Esophagus muscularis mucosa (tissue), 4 donors: ENCODE measurements around the gene CIRBP. TPM values are rescaled to one million over a fixed set of nuclear protein-coding genes. Genes with fewer than 3 reads are reported as not detected.

ENCODE experiments used
- DNase-seq: peaks from one replicate; pipeline ENCODE4 v3.0.0-alpha.2; 2017; ENCODE audit errors: extremely low spot score
- H3K27ac ChIP-seq, 4 donors: fragments of 200-600 bp; sonication (generic); replicated peaks in 1 of 4; 1 replicate in 3 of 4; 2 replicates in 1 of 4; pipeline ENCODE4 v1.5.1; 2016 to 2019; ENCODE audit warnings: mild to moderate bottlenecking in 1 of 4
- H3K27me3 ChIP-seq, 4 donors: fragments of 200-600 bp; sonication (generic); one replicate each; pipeline versions ENCODE4 v1.5.1 to v1.6.0; 2016 to 2019
- H3K36me3 ChIP-seq, 4 donors: fragments of 200-600 bp; sonication (generic); one replicate each; pipeline ENCODE4 v1.5.1; 2016 to 2019
- H3K4me1 ChIP-seq, 4 donors: fragments of 200-600 bp; sonication (generic); one replicate each; pipeline ENCODE4 v1.5.1; 2016 to 2019
- H3K4me3 ChIP-seq, 4 donors: fragments of 200-600 bp; sonication (generic); 1 replicate in 2 of 4; 2 replicates in 2 of 4; pipeline ENCODE4 v1.5.1; 2016 to 2019; ENCODE audit warnings: mild to moderate bottlenecking in 4 of 4, moderate library complexity in 1 of 4
- H3K9me3 ChIP-seq, 4 donors: fragments of 200-600 bp; sonication (generic); 1 replicate in 3 of 4; 2 replicates in 1 of 4; pipeline ENCODE4 v1.5.1; 2016 to 2019
- EP300 ChIP-seq: sonication (generic); formaldehyde crosslinking; IDR thresholded peaks from one replicate; pipeline ENCODE4 v1.6.1; 2017; ENCODE audit warnings: antibody characterized with exemption
- POLR2A ChIP-seq: fragments of 450-650 bp; IDR thresholded peaks from one replicate; pipeline ENCODE4 v1.6.1; 2017; ENCODE audit warnings: antibody characterized with exemption, moderate library complexity, mild to moderate bottlenecking, low read depth
- POLR2AphosphoS5 ChIP-seq, 2 donors: sonication (generic); formaldehyde crosslinking; IDR thresholded peaks; one replicate each; pipeline ENCODE4 v1.6.1; 2017; ENCODE audit warnings: antibody characterized with exemption in 2 of 2
- WGBS: methylation state at CpG from one replicate; pipeline ENCODE4 v1.1.5; 2018; 5-methylcytosine and 5-hydroxymethylcytosine counted together
- intact Hi-C: fragments of 100-400 bp; cut with DNase I; formaldehyde crosslinking; loops from one replicate; pipeline ENCODE4 v1.15.1; 2023
- total RNA-seq, 4 donors: library from RNA; depleted of rRNA; stranded (reverse); fragments of >200 nt; gene quantifications; one replicate each; pipeline versions ENCODE4 v1.1.0 to v1.2.1, GENCODE V29; 2016
- TF ChIP-seq, protein P1 (sequence below), 3 experiments: fragments of 200-600 bp in 2 of 3; fragments of 450-650 bp in 1 of 3; sonication (generic) in 2 of 3; IDR thresholded peaks; one replicate each; pipeline ENCODE4 v1.5.1; 2017 to 2019; ENCODE audit warnings: antibody characterized with exemption in 3 of 3, mild to moderate bottlenecking in 2 of 3, moderate library complexity in 1 of 3

Gene CIRBP
- total RNA-seq, 4 donors from 2014 or later: 236 to 601 (median 429) TPM

DNA sequence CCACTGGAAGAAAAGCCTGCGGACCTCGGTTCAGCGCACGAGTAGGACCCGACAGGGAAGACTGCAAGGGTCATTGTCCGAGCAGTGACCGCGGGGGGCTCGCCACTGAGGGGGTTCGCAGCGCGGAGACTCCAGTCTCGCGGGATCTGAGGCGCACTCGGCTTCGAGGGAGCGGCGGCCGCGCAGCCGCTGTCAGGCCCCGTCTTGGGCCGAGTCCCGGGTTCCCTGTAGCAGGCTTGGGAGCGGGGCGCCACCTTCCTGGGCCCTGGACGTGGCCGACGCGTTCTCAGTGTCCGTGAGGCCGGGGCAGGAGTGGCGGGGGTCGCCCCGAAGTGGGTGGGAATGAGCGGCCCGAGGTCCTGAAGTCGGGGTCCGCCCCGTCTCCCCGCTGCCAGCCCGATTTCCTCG is 5.7 kb downstream of the CIRBP start:
- Histone ChIP-seq H3K27ac (peak overlapping the region; percentile 97 to 100 (median 100)), H3K9me3 (no peaks in the 10 kb centered on the region), H3K4me3 (peak overlapping the region; percentile 53 to 70 (median 70)), H3K27me3 (no peaks in the 10 kb centered on the region), H3K4me1 (peaks cover 60 to 82% (median 71%) of the 10 kb centered on the region in 4 donors), H3K36me3 (peaks cover 34 to 73% (median 69%) of the 10 kb centered on the region in 4 donors)
- TF ChIP-seq POLR2AphosphoS5 (IDR thresholded peaks at IDR 0.05): no peak
- TF ChIP-seq POLR2A: peak; percentile 28
- 44% methylated on average over 20 of the region's 44 CpGs for WGBS
- DNase-seq: no peak
- intact Hi-C loops: no loop called here

DNA sequence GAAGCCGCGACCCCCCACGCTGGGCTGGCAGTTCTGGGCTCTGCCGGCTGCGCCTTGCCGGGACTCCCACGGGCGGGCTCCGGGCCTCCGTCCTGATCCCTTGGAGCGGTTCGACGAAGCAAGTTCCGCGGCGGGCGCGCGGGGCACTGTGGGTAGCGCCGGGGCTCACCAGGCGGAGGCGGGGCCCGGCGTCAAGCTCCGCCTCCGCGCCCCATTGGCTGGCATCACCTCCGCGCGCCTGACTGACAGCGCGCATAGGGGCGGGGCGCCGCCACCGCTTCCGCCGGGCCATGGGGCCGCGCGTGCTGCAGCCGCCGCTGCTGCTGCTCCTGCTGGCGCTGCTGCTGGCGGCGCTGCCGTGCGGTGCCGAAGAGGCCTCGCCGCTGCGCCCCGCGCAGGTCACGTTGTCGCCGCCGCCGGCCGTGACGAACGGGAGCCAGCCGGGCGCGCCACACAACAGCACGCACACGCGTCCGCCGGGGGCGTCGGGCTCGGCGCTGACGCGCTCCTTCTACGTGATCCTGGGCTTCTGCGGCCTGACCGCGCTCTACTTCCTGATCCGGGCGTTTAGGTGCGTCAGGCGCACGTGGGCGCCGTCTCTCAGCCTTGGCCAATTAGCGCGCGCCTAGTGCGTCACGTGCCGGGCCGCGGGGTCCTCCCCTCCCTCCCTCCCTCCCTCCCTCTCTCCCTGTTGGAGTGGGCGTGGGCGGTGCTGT is 6.3 kb downstream of the CIRBP start, which contains the start of gene FAM174C:
Gene FAM174C (plus strand): TSS at position 271 of the 716 bp plus-strand sequence. CDS start 20 bp downstream, at position 291.
- Histone ChIP-seq H3K9me3 (no peaks in the 10 kb centered on the region), H3K27ac (peak within 1 kb of the TSS; percentile 97 to 100 (median 100)), H3K4me1 (peaks cover 58 to 80% (median 67%) of the 10 kb centered on the region in 4 donors), H3K27me3 (no peaks in the 10 kb centered on the region), H3K36me3 (peaks cover 34 to 76% (median 69%) of the 10 kb centered on the region in 4 donors), H3K4me3 (peak within 1 kb of the TSS; percentile 53 to 70 (median 70))
- DNase-seq: peak; percentile 99
- TF ChIP-seq EP300: no peak
- peak; percentile 84 to 86 for TF ChIP-seq POLR2AphosphoS5 (IDR thresholded peaks at IDR 0.05)
- TF ChIP-seq, protein P1, sequence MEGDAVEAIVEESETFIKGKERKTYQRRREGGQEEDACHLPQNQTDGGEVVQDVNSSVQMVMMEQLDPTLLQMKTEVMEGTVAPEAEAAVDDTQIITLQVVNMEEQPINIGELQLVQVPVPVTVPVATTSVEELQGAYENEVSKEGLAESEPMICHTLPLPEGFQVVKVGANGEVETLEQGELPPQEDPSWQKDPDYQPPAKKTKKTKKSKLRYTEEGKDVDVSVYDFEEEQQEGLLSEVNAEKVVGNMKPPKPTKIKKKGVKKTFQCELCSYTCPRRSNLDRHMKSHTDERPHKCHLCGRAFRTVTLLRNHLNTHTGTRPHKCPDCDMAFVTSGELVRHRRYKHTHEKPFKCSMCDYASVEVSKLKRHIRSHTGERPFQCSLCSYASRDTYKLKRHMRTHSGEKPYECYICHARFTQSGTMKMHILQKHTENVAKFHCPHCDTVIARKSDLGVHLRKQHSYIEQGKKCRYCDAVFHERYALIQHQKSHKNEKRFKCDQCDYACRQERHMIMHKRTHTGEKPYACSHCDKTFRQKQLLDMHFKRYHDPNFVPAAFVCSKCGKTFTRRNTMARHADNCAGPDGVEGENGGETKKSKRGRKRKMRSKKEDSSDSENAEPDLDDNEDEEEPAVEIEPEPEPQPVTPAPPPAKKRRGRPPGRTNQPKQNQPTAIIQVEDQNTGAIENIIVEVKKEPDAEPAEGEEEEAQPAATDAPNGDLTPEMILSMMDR (IDR thresholded peaks at IDR 0.05): peak in 1 of 3 experiments; percentile 14
- TF ChIP-seq POLR2A: peak; percentile 37
- intact Hi-C loops: no loop called here
- no CpG with 5 or more reads among the region's 98 CpGs for WGBS

DNA sequence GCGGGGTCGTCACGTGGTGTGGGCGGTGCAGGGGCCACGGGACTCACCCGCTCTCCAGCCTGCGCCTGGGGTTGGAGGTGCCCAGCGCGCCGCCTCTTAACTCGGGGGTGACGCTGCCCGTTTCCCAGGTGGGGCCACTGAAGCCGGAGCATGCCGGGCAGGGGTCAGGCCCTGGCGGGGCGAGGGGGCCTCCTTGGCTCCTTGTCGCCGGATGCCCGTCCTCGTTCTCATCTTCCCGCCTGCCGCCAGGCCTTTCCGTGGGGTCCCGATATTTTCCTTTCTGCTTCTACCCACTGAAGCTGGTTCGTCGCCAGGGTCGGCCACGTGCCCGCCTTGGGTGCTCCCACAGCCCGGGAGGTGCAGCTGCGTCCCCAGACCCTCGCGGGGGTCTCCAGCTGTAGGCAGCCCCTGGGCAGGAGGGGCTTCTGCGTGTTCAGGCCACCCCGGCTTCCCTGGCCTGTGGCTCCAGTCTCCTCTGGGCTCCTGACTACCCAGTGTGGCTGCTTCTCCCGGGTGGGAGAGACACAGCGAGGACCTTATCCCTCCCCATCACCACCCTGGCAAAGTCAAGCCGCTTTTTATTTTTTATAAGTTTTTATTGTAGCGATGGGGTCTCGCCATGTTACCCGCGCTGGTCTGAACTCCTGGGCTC is 7.0 kb downstream of the CIRBP start:
- no peak for DNase-seq
- 23% methylated on average over 22 of the region's 43 CpGs for WGBS
- Histone ChIP-seq H3K27ac (peak overlapping the region; percentile 97 to 100 (median 100)), H3K4me1 (peaks cover 51 to 73% (median 60%) of the 10 kb centered on the region in 4 donors), H3K4me3 (peak overlapping the region; percentile 53 to 70 (median 70)), H3K36me3 (peaks cover 32 to 70% (median 63%) of the 10 kb centered on the region in 4 donors), H3K27me3 (no peaks in the 10 kb centered on the region), H3K9me3 (no peaks in the 10 kb centered on the region)
- intact Hi-C loops: no loop called here
- TF ChIP-seq POLR2AphosphoS5 (IDR thresholded peaks at IDR 0.05): peak; percentile 4 to 63
- no peak for TF ChIP-seq EP300

DNA sequence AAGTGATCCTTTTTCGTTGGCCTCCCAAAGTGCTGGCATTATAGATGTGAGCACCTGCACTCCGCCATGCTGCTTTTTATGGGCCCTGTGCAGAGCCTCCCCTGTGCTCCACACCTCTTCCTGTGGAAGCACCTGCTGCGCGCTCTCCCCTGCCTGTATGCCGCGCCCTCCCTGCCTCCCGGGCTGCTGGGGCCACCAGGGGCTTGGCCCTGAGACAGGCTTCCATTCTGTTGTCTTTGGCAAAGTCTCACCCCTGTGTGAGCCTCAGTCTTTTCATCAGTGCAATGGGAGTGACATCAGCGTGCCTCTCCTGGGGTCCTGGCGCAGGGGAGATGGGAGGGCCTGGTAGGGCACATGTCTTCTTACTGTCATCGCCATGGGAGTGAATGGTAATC is 7.5 kb downstream of the CIRBP start:
- intact Hi-C loops: no loop called here
- TF ChIP-seq EP300 (no peak), POLR2AphosphoS5 (IDR thresholded peaks at IDR 0.05) (no peak), POLR2A (no peak)
- TF ChIP-seq, protein P1 (IDR thresholded peaks at IDR 0.05): no peak
- WGBS: 86% methylated on average over 10 of the region's 10 CpGs
- Histone ChIP-seq H3K4me1 (peaks cover 45 to 68% (median 55%) of the 10 kb centered on the region in 4 donors), H3K9me3 (no peaks in the 10 kb centered on the region), H3K36me3 (peaks cover 27 to 65% (median 58%) of the 10 kb centered on the region in 4 donors), H3K27ac (peak overlapping the region; percentile 97 to 100 (median 100)), H3K4me3 (peak overlapping the region; percentile 53 to 70 (median 70)), H3K27me3 (no peaks in the 10 kb centered on the region)
- no peak for DNase-seq

DNA sequence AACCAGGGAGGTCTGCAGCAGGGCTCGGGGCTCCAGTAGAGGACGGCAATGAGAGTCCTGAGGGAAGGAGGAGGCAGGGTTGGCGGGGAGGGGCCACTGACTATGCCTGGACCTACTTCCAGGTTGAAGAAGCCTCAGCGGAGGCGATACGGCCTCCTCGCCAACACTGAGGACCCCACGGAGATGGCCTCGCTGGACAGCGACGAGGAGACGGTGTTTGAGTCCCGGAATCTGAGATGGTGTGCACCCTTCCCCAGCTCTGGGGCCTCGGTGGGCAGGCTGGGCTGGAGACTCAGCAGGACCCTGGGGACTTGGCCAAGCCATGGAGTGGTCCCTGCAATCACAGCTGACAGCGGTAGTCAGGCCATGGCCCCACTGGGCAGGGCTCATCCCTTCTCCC is 7.9 kb downstream of the CIRBP start:
- intact Hi-C loops: no loop called here
- H3K36me3 ChIP-seq: peaks cover 22 to 61% (median 54%) of the 10 kb centered on the region in 4 donors

More for the DNA sequence above, 7.9 kb downstream of the CIRBP start:
- H3K27me3 ChIP-seq: no peaks in the 10 kb centered on the region
- H3K9me3 ChIP-seq: no peaks in the 10 kb centered on the region
- 88% methylated on average over 13 of the region's 15 CpGs for WGBS
- DNase-seq: no peak
- H3K4me1 ChIP-seq: peaks cover 41 to 63% (median 51%) of the 10 kb centered on the region in 4 donors
- H3K4me3 ChIP-seq: no peak overlapping the region
- TF ChIP-seq EP300: no peak
- TF ChIP-seq POLR2AphosphoS5 (IDR thresholded peaks at IDR 0.05): no peak
- TF ChIP-seq, protein P1 (IDR thresholded peaks at IDR 0.05): no peak
- no peak for TF ChIP-seq POLR2A
- peak overlapping the region in 3 of 4 donors; percentile 97 to 100 (median 100) for H3K27ac ChIP-seq
